ENCODE measurements around the gene REN. TPM values are rescaled to one million over a fixed set of nuclear protein-coding genes. Genes with fewer than 3 reads are reported as not detected.

Gene REN
- total and polyA plus RNA-seq, 2 donors (not counting 1 experiment from before 2014, with no cell fraction given), result 0.17 to 0.20 TPM

DNA sequence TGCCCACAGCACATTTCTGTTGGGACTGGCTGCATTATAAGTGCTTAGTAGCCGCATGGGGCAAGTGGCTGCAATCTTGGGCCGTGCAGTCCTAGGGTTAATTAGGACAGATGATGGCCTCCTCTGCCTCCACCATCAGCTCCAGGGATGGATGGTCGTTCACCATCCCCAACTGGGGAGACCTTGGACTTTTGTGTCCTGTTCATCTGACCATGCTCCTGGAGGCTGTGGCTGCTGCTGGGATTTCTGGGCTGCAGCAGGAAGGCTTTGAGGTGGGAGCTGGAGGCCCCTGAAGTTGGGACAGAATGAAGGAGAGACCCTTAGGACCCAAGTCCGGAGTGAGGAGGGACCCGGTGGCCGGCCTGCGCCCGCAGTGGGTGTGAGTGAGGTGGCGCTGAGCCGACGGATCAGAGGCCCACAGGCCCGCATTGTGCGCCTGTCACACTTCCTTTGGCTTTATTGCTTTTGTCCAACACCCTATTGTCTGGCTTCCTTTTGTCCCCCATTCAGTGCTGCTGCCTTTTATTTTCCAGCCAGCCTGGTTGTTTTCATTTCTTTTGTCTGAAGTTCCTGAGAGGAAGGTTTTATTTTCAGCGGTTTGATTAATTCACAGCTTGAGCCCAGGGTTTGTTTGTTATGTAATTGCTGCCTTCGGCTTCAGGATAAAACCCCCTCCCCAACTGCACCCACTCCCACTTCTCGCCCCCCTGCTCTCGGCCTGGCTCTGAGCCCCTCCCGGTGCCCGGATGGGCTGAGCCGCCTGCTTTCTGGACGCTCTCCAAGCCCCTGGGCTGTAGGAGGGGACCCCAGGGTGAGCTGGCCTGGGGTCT is 57.6 kb downstream of the REN start:
- Histone ChIP-seq H3K4me2 (ENCODE audit: extremely low read depth, insufficient read depth, low read length) (no peak overlapping the region), H3K4me3 (replicated peaks in 1 of 4; ENCODE audit: control extremely low read depth in 1 of 4, insufficient read depth in 1 of 4, low read depth in 3 of 4, low read length in 4 of 4) (no peak overlapping the region), H3K9me3 (ENCODE audit: control insufficient read depth, insufficient read depth, low read depth, low read length) (no peaks in the 10 kb centered on the region), H3K79me2 (ENCODE audit: control insufficient read depth, insufficient read depth, low read length) (no peaks in the 10 kb centered on the region), H3K36me3 (ENCODE audit: control insufficient read depth, insufficient read depth, low read length) (no peaks in the 10 kb centered on the region), H2AFZ (ENCODE audit: low read length) (no peak overlapping the region), H3K9ac (ENCODE audit: insufficient read depth, low read length) (no peak overlapping the region), H3K4me1 (ENCODE audit: control insufficient read depth, extremely low read depth, insufficient read depth, low read length) (peaks cover 9% of the 10 kb centered on the region), H3K27ac (ENCODE audit: insufficient read depth, low read length) (no peak overlapping the region), H4K20me1 (ENCODE audit: control insufficient read depth, extremely low read depth, insufficient read depth, low read length) (no peaks in the 10 kb centered on the region), H3K27me3 (ENCODE audit: control insufficient read depth, insufficient read depth, low read length) (no peaks in the 10 kb centered on the region)
- TF ChIP-seq, protein P1, sequence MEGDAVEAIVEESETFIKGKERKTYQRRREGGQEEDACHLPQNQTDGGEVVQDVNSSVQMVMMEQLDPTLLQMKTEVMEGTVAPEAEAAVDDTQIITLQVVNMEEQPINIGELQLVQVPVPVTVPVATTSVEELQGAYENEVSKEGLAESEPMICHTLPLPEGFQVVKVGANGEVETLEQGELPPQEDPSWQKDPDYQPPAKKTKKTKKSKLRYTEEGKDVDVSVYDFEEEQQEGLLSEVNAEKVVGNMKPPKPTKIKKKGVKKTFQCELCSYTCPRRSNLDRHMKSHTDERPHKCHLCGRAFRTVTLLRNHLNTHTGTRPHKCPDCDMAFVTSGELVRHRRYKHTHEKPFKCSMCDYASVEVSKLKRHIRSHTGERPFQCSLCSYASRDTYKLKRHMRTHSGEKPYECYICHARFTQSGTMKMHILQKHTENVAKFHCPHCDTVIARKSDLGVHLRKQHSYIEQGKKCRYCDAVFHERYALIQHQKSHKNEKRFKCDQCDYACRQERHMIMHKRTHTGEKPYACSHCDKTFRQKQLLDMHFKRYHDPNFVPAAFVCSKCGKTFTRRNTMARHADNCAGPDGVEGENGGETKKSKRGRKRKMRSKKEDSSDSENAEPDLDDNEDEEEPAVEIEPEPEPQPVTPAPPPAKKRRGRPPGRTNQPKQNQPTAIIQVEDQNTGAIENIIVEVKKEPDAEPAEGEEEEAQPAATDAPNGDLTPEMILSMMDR (conservative IDR thresholded peaks at IDR 0.05 in 1 of 2, IDR thresholded peaks at IDR 0.05 in 1 of 2; ENCODE audit: low read depth in 1 of 2, low read length in 2 of 2), result no peak
- no peak for TF ChIP-seq EZH2 (IDR thresholded peaks at IDR 0.05; ENCODE audit: low read length, missing control alignments)
- no peak for DNase-seq (ENCODE audit: low read depth in 2 of 2)

DNA sequence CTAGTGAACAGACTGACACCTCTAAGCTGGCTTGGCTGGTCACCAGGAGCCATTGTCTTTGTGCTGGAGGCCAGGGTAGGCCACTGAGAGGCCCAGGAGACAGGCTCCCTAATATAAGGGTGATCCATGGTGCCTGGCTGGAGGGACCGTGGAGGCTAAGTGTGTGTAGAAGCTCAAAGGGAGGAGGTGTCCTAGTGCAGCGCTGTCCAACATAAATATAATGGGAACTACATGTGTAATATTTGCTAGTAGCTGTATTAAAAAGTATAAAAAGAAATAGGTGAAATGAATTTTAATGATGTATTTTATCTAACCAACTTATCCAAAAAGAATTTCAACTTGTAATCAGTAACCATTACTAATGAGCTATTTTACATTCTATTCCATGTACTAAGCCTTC is 58.2 kb downstream of the REN start:
- H3K27ac ChIP-seq (ENCODE audit: insufficient read depth, low read length), result no peak overlapping the region
- no peak overlapping the region for H2AFZ ChIP-seq (ENCODE audit: low read length)
- no peaks in the 10 kb centered on the region for H4K20me1 ChIP-seq (ENCODE audit: control insufficient read depth, extremely low read depth, insufficient read depth, low read length)
- no peaks in the 10 kb centered on the region for H3K79me2 ChIP-seq (ENCODE audit: control insufficient read depth, insufficient read depth, low read length)
- H3K9ac ChIP-seq (ENCODE audit: insufficient read depth, low read length), result no peak overlapping the region
- no peaks in the 10 kb centered on the region for H3K36me3 ChIP-seq (ENCODE audit: control insufficient read depth, insufficient read depth, low read length)
- no peak for TF ChIP-seq EZH2 (IDR thresholded peaks at IDR 0.05; ENCODE audit: low read length, missing control alignments)
- TF ChIP-seq, protein P1 (conservative IDR thresholded peaks at IDR 0.05 in 1 of 2, IDR thresholded peaks at IDR 0.05 in 1 of 2; ENCODE audit: low read depth in 1 of 2, low read length in 2 of 2), result no peak
- no peak overlapping the region for H3K4me3 ChIP-seq (replicated peaks in 1 of 4; ENCODE audit: control extremely low read depth in 1 of 4, insufficient read depth in 1 of 4, low read depth in 3 of 4, low read length in 4 of 4)
- DNase-seq (ENCODE audit: low read depth in 2 of 2), result no peak
- H3K4me2 ChIP-seq (ENCODE audit: extremely low read depth, insufficient read depth, low read length), result no peak overlapping the region
- no peaks in the 10 kb centered on the region for H3K9me3 ChIP-seq (ENCODE audit: control insufficient read depth, insufficient read depth, low read depth, low read length)
- H3K27me3 ChIP-seq (ENCODE audit: control insufficient read depth, insufficient read depth, low read length), result no peaks in the 10 kb centered on the region
- peaks cover 15% of the 10 kb centered on the region for H3K4me1 ChIP-seq (ENCODE audit: control insufficient read depth, extremely low read depth, insufficient read depth, low read length)

DNA sequence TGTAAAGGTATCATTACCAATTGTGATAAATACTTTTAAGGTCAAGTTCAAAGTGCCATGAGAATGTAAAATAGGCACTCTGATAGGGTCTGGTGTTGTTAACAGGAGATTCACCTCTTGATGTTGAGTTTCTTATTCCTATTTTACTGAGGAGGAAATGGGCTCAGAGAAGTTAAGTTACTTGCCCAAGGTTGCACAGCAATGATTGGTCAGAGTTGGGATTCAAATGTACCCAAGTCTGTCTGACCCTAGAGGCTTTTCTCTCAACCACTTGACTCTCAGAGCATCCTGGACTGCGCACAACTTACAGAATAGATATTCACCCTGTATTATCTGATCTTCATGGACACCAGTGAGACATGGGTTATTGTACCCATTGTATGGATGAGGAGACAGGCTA is 59.3 kb downstream of the REN start:
- no peak for DNase-seq (ENCODE audit: low read depth in 2 of 2)

More for the DNA sequence above, 59.3 kb downstream of the REN start:
- H3K4me3 ChIP-seq (replicated peaks in 1 of 4; ENCODE audit: control extremely low read depth in 1 of 4, insufficient read depth in 1 of 4, low read depth in 3 of 4, low read length in 4 of 4), result no peak overlapping the region
- no peaks in the 10 kb centered on the region for H3K36me3 ChIP-seq (ENCODE audit: control insufficient read depth, insufficient read depth, low read length)
- no peak overlapping the region for H3K4me2 ChIP-seq (ENCODE audit: extremely low read depth, insufficient read depth, low read length)
- H3K27me3 ChIP-seq (ENCODE audit: control insufficient read depth, insufficient read depth, low read length), result no peaks in the 10 kb centered on the region
- no peak for TF ChIP-seq EZH2 (IDR thresholded peaks at IDR 0.05; ENCODE audit: low read length, missing control alignments)
- TF ChIP-seq, protein P1 (conservative IDR thresholded peaks at IDR 0.05 in 1 of 2, IDR thresholded peaks at IDR 0.05 in 1 of 2; ENCODE audit: low read depth in 1 of 2, low read length in 2 of 2), result no peak
- no peak overlapping the region for H3K27ac ChIP-seq (ENCODE audit: insufficient read depth, low read length)
- no peak overlapping the region for H3K9ac ChIP-seq (ENCODE audit: insufficient read depth, low read length)
- H3K79me2 ChIP-seq (ENCODE audit: control insufficient read depth, insufficient read depth, low read length), result no peaks in the 10 kb centered on the region
- no peaks in the 10 kb centered on the region for H4K20me1 ChIP-seq (ENCODE audit: control insufficient read depth, extremely low read depth, insufficient read depth, low read length)
- H2AFZ ChIP-seq (ENCODE audit: low read length), result no peak overlapping the region
- no peaks in the 10 kb centered on the region for H3K9me3 ChIP-seq (ENCODE audit: control insufficient read depth, insufficient read depth, low read depth, low read length)
- H3K4me1 ChIP-seq (ENCODE audit: control insufficient read depth, extremely low read depth, insufficient read depth, low read length), result peaks cover 18% of the 10 kb centered on the region
